Activated B cell treated with CpG ODN at 0.5 μM for 24 hours (primary cell): ENCODE measurements around the gene TRPV4. TPM values are rescaled to one million over a fixed set of nuclear protein-coding genes. Genes with fewer than 3 reads are reported as not detected.

ENCODE experiments used
- ATAC-seq: fragments of 200-7000 bp; cut with Tn5 transposase; one replicate; pipeline ENCODE4 v1.10.0; 2021; ENCODE audit warnings: low read depth, mild to moderate bottlenecking, moderate library complexity
- CTCF ChIA-PET: fragments of 350-600 bp; sonication (Branson Sonifier 250); formaldehyde crosslinking; loops from one replicate; lab custom pipeline; 2021; ENCODE audit warnings: antibody characterized with exemption; lab: Charles Lee
- POLR2A ChIA-PET: fragments of 350-600 bp; sonication (Branson Sonifier 250); formaldehyde crosslinking; loops from one replicate; lab custom pipeline; 2021; ENCODE audit warnings: antibody characterized with exemption; lab: Charles Lee
- DNase-seq: peaks from one replicate; pipeline ENCODE4 v3.0.0; 2022
- H3K27ac Mint-ChIP-seq: one replicate; pipeline ENCODE4 v1.8.0; 2020; ENCODE audit warnings: mixed read lengths
- H3K27me3 Mint-ChIP-seq: one replicate; pipeline ENCODE4 v1.8.0; 2021; ENCODE audit warnings: mixed read lengths
- H3K36me3 Mint-ChIP-seq: one replicate; pipeline ENCODE4 v1.8.0; 2021; ENCODE audit warnings: low read depth, mixed read lengths
- H3K4me1 Mint-ChIP-seq: one replicate; pipeline ENCODE4 v1.8.0; 2021; ENCODE audit warnings: mixed read lengths
- H3K4me3 Mint-ChIP-seq: one replicate; pipeline ENCODE4 v1.8.0; 2020; ENCODE audit warnings: mild to moderate bottlenecking, mixed read lengths
- H3K9me3 Mint-ChIP-seq: one replicate; pipeline ENCODE4 v1.8.0; 2020; ENCODE audit warnings: mixed read lengths
- CTCF ChIP-seq: fragments of 200-600 bp; IDR thresholded peaks from one replicate; pipeline ENCODE4 v1.8.0; 2022; ENCODE audit warnings: antibody characterized with exemption, mild to moderate bottlenecking
- intact Hi-C: fragments of 100-400 bp; cut with micrococcal nuclease; formaldehyde crosslinking; loops from one replicate; pipeline ENCODE4 v1.15.1; 2024
- total RNA-seq: library from RNA; stranded (reverse); gene quantifications from 2 replicates; pipeline ENCODE4 v1.2.3, GENCODE V29; 2022

Gene TRPV4
- total RNA-seq, 1 donor from 2014 or later, result not detected

- Mint-ChIP-seq H3K27me3 (no peaks in the 10 kb centered on the region), H3K4me1 (peaks cover 6% of the 10 kb centered on the region), H3K27ac (no peak overlapping the region), H3K9me3 (no peaks in the 10 kb centered on the region), H3K36me3 (peaks cover 9% of the 10 kb centered on the region), H3K4me3 (no peak overlapping the region)
- DNase-seq (no peak), ATAC-seq (no peak)
- intact Hi-C loops, result no loop called here
- no peak for TF ChIP-seq CTCF
- ChIA-PET POLR2A (interaction anchor here (0.7 kb wide), 1 partner anchor 22 kb away, joined by 3 read pairs; no protein-coding TSS in a partner anchor), CTCF (interaction anchor here (2.9 kb wide), 1 partner anchor 42 kb away, joined by 23 read pairs; no protein-coding TSS in a partner anchor)
Observed at GRCh38 chr12:109847142-109847735, 14.0 kb upstream of the TRPV4 start.

GRCh38 chr12:109845824-109846205, 12.6 kb upstream of the TRPV4 start:
- ChIA-PET CTCF (interaction anchor here (0.7 to 2.9 kb wide), 18 partner anchors 8 to 756 kb away, joined by 3 to 23 read pairs (median 5); no protein-coding TSS in a partner anchor), POLR2A (interaction anchor here (0.7 to 1.0 kb wide), 2 partner anchors 83 to 523 kb away, joined by 4 read pairs; no protein-coding TSS in a partner anchor)
- DNase-seq (no peak), ATAC-seq (no peak)
- H3K4me1 Mint-ChIP-seq, result peaks cover 6% of the 10 kb centered on the region
- no peaks in the 10 kb centered on the region for H3K9me3 Mint-ChIP-seq
- H3K27ac Mint-ChIP-seq, result no peak overlapping the region
- peaks cover 2% of the 10 kb centered on the region for H3K36me3 Mint-ChIP-seq
- H3K4me3 Mint-ChIP-seq, result no peak overlapping the region
- no peaks in the 10 kb centered on the region for H3K27me3 Mint-ChIP-seq
- intact Hi-C loops, result loop anchor here (1.0 to 2.0 kb wide), 4 partner anchors 34 to 327 kb away; partner anchors contain the start of gene GLTP
- no peak for TF ChIP-seq CTCF

- Mint-ChIP-seq H3K4me1 (peaks cover 6% of the 10 kb centered on the region), H3K4me3 (no peak overlapping the region), H3K27ac (peak overlapping the region; percentile 9), H3K27me3 (no peaks in the 10 kb centered on the region), H3K36me3 (peaks cover 2% of the 10 kb centered on the region), H3K9me3 (no peaks in the 10 kb centered on the region)
- ChIA-PET CTCF (interaction anchor here (0.7 to 2.9 kb wide), 21 partner anchors 9 to 757 kb away, joined by 3 to 23 read pairs (median 3); no protein-coding TSS in a partner anchor), POLR2A (interaction anchor here (1.0 kb wide), 1 partner anchor 83 kb away, joined by 4 read pairs; no protein-coding TSS in a partner anchor)
- peak; percentile 69 for TF ChIP-seq CTCF
- DNase-seq, result peak; percentile 90
- peak; percentile 99 for ATAC-seq
- intact Hi-C loops, result loop anchor here (1.0 to 2.0 kb wide), 4 partner anchors 35 to 326 kb away; partner anchors contain the start of gene GLTP
Observed at GRCh38 chr12:109844983-109845823, 12.0 kb upstream of the TRPV4 start.

GRCh38 chr12:109844091-109844490, 10.9 kb upstream of the TRPV4 start:
- H3K27ac Mint-ChIP-seq, result no peak overlapping the region
- DNase-seq (no peak), ATAC-seq (no peak)
- peaks cover 6% of the 10 kb centered on the region for H3K4me1 Mint-ChIP-seq
- CTCF ChIA-PET, result interaction anchor here (1.9 to 2.4 kb wide), 3 partner anchors 10 to 29 kb away, joined by 6 to 10 read pairs (median 6); no protein-coding TSS in a partner anchor
- no peak for TF ChIP-seq CTCF
- peaks cover 1% of the 10 kb centered on the region for H3K27me3 Mint-ChIP-seq
- no peak overlapping the region for H3K4me3 Mint-ChIP-seq
- intact Hi-C loops, result loop anchor here (2.0 kb wide), 2 partner anchors 247 to 325 kb away; no protein-coding TSS in a partner anchor
- POLR2A ChIA-PET, result no interaction called here
- H3K36me3 Mint-ChIP-seq, result no peaks in the 10 kb centered on the region
- H3K9me3 Mint-ChIP-seq, result no peaks in the 10 kb centered on the region
